ENCODE measurements around the gene GGT6.

GGT6 gene

DNA sequence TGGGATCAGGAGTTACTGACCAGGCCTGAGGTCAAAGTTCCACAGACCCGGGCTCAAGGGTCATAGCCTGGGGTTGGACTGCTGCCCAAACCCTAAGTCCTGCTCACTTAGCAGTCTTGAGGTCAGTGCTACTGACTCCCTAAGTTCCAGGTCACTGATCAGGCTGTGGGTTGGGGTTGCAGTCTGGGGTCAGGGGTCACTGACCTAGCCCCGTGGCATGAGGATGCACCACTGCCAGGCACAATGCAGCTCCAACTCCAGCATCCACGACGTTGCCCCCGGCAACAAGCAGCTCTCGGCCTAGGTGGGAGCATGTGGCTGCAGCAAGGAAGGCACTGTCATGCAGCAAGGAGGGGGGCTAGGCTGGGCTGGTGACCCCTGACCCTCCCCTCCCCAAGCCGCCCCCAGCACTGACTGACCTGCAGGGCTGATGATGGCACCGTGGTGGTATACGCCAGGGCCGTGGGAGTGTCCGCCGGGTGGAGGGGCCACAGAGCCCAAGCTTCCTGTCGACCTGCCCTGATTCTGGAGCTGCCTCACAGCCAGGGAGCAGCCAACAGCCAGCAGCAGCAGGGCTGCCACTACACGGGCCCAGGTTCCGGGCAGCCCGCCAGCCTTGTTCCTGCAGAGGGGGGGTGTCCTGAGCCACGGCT is 1.1 kb downstream of the GGT6 start:
- Histone ChIP-seq H3K4me1 (ENCODE audit: control insufficient read depth, insufficient read depth, low read length) (peaks cover 19% of the 10 kb centered on the region), H3K36me3 (ENCODE audit: control insufficient read depth, insufficient read depth, low read length) (0 out of 2 replicates have a peak, but pooled peaks cover under 1% of the 10 kb centered on the region), H3K9ac (ENCODE audit: low read length) (no peak overlapping the region), H3K4me3 (ENCODE audit: low read depth, low read length) (no peak overlapping the region), H3K9me3 (ENCODE audit: control insufficient read depth, insufficient read depth, low read depth, low read length) (no peaks in the 10 kb centered on the region), H3K27me3 (ENCODE audit: control insufficient read depth, insufficient read depth, low read length) (no peaks in the 10 kb centered on the region), H3K27ac (ENCODE audit: low read depth, low read length) (no peak overlapping the region)

DNA sequence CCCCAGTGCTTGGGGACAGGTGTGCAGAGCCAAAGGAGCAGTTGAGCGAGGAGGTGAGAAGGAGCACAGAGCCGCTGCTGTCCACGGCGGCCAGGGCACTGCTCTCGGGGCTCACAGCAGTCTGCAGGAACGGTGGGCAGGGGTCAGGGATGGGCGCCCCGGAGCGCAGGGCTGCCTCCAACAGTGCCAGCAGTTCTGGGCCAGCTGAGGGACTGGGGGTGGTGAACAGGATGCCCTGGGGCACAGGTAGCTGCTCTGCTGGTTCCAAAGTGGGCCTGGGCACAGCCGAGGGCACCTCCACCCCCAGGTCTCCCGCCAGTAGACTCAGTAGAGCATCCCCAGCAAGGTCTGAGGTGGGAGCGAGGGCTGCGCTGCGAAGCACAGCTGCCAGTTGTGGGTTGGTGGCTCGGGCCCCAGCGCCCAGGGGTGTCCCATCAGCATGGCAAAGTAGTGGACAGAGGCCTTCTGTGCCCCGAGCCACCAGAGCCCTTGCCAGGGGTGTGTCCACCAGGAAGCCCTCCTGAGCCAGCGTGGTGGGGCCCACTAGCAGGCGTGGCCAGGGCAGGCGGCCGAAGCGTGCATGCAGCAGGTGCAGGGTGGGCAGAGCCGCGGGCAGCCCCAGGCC is 1.9 kb downstream of the GGT6 start:
- Histone ChIP-seq H3K36me3 (ENCODE audit: control insufficient read depth, insufficient read depth, low read length) (peaks cover 8% of the 10 kb centered on the region), H3K27me3 (ENCODE audit: control insufficient read depth, insufficient read depth, low read length) (no peaks in the 10 kb centered on the region), H3K4me1 (ENCODE audit: control insufficient read depth, insufficient read depth, low read length) (peaks cover 26% of the 10 kb centered on the region)

DNA sequence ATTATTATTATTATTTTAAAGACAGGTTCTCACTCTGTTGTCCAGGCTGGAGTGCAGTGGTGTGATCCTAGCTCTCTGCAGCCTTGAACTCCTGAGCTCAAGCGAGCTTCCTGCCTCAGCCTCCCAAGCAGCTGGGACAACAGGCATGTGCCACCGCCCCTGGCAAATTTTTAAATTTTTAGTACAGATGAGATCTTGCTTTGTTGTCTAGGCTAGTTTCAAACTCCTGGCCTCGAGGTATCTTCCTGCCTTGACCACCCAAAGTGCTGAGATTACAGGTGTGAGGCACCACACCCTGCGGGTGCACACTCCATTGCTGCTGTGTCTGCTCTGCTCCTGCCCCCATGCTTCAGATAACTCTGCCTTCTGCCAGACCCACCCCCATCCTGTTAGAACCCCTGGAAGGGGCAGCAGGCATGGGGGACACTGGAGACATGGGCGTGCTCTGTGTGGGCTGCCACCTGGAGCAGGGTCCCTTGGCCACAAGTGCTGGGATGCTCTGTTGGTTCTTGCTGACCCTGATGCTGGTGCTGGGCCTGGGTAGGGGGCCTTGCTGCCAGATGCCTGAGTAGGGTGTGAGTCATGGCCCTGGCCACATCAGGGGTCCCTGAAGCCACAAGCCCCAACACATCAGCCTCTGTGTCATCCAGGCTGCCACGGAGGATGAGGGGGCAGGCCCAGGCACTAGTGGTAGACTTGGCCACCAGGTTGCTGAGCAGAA is 2.6 kb downstream of the GGT6 start:
- H3K9ac ChIP-seq (ENCODE audit: low read length): no peak overlapping the region
- H3K27me3 ChIP-seq (ENCODE audit: control insufficient read depth, insufficient read depth, low read length): no peaks in the 10 kb centered on the region
- H3K4me3 ChIP-seq (ENCODE audit: low read depth, low read length): no peak overlapping the region
- H3K27ac ChIP-seq (ENCODE audit: low read depth, low read length): no peak overlapping the region
- peaks cover 26% of the 10 kb centered on the region for H3K4me1 ChIP-seq (ENCODE audit: control insufficient read depth, insufficient read depth, low read length)
- peaks cover 14% of the 10 kb centered on the region for H3K36me3 ChIP-seq (ENCODE audit: control insufficient read depth, insufficient read depth, low read length)
- H3K9me3 ChIP-seq (ENCODE audit: control insufficient read depth, insufficient read depth, low read depth, low read length): no peaks in the 10 kb centered on the region

More for the DNA sequence above, 1.9 kb downstream of the GGT6 start:
- no peaks in the 10 kb centered on the region for H3K9me3 ChIP-seq (ENCODE audit: control insufficient read depth, insufficient read depth, low read depth, low read length)
- H3K9ac ChIP-seq (ENCODE audit: low read length): no peak overlapping the region
- H3K27ac ChIP-seq (ENCODE audit: low read depth, low read length): no peak overlapping the region
- no peak overlapping the region for H3K4me3 ChIP-seq (ENCODE audit: low read depth, low read length)

DNA sequence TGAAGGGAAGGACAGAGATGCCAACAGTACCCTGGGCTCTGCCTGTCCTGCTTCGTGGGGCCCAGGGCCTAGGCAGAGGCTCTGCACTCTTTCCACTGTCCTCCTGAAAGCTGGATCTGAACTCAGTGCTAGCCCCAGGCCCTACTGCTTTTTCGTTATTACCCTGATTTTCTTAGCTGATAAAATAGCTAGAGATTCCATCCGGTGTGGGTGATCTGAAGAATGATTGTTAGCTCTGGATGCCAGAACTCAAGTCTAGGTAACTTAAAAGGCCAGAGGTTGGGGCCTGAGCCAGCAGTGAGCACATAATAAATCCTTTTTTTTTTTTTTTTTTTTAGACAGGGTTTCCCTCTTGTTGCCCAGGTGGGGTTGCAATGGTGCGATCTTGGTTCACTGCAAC is 3.4 kb downstream of the GGT6 start:
- Histone ChIP-seq H3K9ac (ENCODE audit: low read length) (no peak overlapping the region), H3K27ac (ENCODE audit: low read depth, low read length) (no peak overlapping the region), H3K9me3 (ENCODE audit: control insufficient read depth, insufficient read depth, low read depth, low read length) (no peaks in the 10 kb centered on the region), H3K4me3 (ENCODE audit: low read depth, low read length) (no peak overlapping the region), H3K36me3 (ENCODE audit: control insufficient read depth, insufficient read depth, low read length) (peaks cover 22% of the 10 kb centered on the region), H3K4me1 (ENCODE audit: control insufficient read depth, insufficient read depth, low read length) (peaks cover 26% of the 10 kb centered on the region), H3K27me3 (ENCODE audit: control insufficient read depth, insufficient read depth, low read length) (no peaks in the 10 kb centered on the region)

DNA sequence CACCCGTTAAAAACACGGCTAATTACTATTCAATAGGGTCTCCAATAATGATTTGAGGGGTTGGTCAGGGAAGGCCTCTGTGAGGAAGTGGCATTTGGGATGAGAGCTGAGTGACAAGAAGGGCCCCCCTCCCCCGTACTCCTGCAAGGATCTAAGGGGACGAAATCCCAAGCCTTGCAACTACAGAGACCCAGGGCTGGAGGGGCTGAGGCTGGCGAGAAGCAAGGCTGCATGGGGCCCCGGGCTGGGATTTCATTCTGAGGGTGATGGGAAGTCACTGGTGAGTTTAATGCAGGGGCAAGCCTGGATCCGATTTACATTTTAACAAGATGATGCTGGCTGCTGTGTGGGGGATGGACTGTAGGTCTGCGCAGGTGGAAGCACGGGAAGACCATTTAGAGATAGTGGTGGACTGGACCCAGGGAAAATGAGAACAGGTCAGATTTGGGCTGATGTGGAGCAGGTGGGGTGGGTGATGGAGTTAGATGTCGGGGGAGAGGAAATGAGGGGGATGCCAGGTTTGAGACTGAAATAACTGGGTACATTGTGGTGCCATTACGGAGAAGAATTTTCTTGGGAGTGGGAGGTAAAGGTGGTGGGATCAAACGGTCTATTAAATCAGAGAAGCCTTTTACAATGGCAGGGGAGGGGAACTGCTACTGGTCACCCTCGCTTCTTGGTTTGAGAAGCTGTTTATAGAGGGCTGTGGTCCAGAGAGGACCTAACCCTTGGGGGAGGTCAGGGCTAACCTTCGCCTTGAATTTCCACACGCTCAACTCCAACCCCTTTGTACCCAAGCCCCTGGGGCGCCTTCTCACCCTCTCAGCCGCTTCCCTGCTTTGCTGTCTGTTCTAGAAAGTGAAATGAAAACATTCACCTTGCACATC is 4.3 kb downstream of the GGT6 start:
- H3K4me3 ChIP-seq (ENCODE audit: low read depth, low read length): peak overlapping the region; percentile 83
- H3K27ac ChIP-seq (ENCODE audit: low read depth, low read length): peak overlapping the region; percentile 33; the same call in 1 of the 2 replicates

DNA sequence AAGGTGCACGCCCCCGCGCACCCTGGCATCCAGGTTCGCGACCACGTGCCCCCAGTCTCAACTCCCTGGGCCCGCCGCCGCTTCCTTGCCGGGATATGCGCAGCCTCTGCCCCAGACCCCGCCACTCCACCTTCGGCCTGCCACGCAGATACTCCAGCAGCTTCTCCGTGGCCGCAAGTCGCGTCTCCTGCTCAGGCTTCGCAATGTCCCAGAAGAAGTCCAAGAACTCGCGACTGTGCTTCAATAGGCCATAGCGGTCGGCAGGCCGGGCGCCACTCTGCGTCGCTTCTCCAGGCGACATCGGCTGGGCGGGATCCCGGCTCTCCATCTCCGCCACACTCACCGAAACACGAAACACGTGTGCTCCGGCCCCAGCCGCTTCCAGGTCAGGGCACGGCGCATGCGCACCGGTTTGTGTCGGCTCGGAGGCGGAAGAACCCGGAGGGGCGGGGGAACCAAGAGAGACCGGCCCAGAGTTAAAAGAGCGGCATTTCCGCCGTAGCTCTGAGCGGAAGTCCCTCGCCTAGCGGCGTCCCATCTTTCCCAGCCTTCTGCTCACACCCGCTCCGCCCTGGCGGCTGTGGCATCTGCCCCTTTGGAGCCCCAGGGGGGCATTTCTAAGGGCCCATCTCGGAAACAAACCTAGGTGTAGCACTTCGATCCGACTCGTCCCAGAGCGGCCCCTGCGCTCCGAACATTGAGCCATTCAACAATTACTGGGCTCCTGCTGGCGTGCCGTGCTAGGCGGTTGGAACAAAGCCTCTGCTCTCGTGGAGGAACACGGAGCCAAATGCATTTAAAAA is 5.2 kb downstream of the GGT6 start, which contains the start of gene MYBBP1A:
MYBBP1A (minus strand) TSS at position 388 of the 803 bp plus-strand sequence; CDS start at position 328, 60 bp downstream.
- peaks cover 40% of the 10 kb centered on the region for H3K36me3 ChIP-seq (ENCODE audit: control insufficient read depth, insufficient read depth, low read length)
- no peaks in the 10 kb centered on the region for H3K9me3 ChIP-seq (ENCODE audit: control insufficient read depth, insufficient read depth, low read depth, low read length)
- peak within 1 kb of the TSS; percentile 33 for H3K27ac ChIP-seq (ENCODE audit: low read depth, low read length)
- peak within 1 kb of the TSS; percentile 83 for H3K4me3 ChIP-seq (ENCODE audit: low read depth, low read length)
- H3K9ac ChIP-seq (ENCODE audit: low read length): peak within 1 kb of the TSS; percentile 84
- peaks cover 22% of the 10 kb centered on the region for H3K4me1 ChIP-seq (ENCODE audit: control insufficient read depth, insufficient read depth, low read length)
- H3K27me3 ChIP-seq (ENCODE audit: control insufficient read depth, insufficient read depth, low read length): no peaks in the 10 kb centered on the region

More for the DNA sequence above, 4.3 kb downstream of the GGT6 start:
- Histone ChIP-seq H3K9ac (ENCODE audit: low read length) (peak overlapping the region; percentile 84), H3K27me3 (ENCODE audit: control insufficient read depth, insufficient read depth, low read length) (no peaks in the 10 kb centered on the region), H3K4me1 (ENCODE audit: control insufficient read depth, insufficient read depth, low read length) (peaks cover 26% of the 10 kb centered on the region), H3K9me3 (ENCODE audit: control insufficient read depth, insufficient read depth, low read depth, low read length) (no peaks in the 10 kb centered on the region), H3K36me3 (ENCODE audit: control insufficient read depth, insufficient read depth, low read length) (peaks cover 31% of the 10 kb centered on the region)

DNA sequence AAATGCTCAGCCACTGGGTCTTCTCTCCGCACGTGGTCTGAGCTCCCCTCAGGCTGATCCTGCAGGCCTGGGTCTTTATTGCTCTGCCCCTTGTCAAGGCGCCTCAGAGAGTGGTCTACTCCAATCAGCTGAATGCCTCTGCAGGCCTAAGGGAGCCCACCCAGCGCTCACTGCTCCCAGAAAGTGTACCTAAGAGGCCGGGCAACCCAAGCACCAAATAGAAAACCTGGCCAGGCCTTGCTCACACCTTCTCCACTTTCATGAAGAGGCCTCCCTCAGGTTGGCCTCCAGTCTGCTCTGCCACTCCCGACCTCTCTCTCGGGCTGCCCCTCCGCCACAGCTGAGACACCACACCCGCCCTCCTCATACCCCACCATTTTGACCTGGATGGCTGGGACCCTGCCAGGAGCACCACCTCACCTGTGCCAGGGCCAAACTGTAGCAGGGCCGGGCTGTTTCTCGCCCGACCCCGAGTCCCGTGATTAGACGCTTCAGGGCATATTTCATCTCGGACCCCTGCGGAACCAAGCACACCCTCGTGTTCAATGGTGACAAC is 5.9 kb downstream of the GGT6 start:
- Histone ChIP-seq H3K4me3 (ENCODE audit: low read depth, low read length) (peak overlapping the region; percentile 83), H3K4me1 (ENCODE audit: control insufficient read depth, insufficient read depth, low read length) (peaks cover 19% of the 10 kb centered on the region), H3K36me3 (ENCODE audit: control insufficient read depth, insufficient read depth, low read length) (peaks cover 47% of the 10 kb centered on the region), H3K9ac (ENCODE audit: low read length) (peak overlapping the region; percentile 84), H3K27ac (ENCODE audit: low read depth, low read length) (peak overlapping the region; percentile 28), H3K27me3 (ENCODE audit: control insufficient read depth, insufficient read depth, low read length) (no peaks in the 10 kb centered on the region), H3K9me3 (ENCODE audit: control insufficient read depth, insufficient read depth, low read depth, low read length) (no peaks in the 10 kb centered on the region)

DNA sequence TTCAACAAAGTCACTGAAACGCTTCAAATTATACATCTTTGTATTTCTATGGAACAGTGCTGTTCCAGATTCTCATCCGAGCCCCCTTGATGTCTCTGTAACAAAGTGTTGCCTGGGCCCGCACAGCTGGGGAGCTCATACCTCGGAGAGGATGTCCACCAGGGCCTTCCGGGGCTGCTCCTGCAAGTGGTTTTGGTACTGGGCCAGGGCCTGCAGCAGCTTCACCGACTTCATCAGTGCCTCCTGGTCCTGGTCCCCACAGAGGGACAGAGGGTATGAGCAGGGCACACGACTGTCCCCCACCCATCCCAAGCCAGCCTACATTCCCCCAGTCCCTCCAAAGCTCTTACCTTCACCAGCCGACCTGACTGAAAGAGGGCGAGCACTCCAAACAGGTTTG is 6.7 kb downstream of the GGT6 start:
- no peak overlapping the region for H3K9ac ChIP-seq (ENCODE audit: low read length)
- H3K36me3 ChIP-seq (ENCODE audit: control insufficient read depth, insufficient read depth, low read length): peaks cover 56% of the 10 kb centered on the region
- H3K4me1 ChIP-seq (ENCODE audit: control insufficient read depth, insufficient read depth, low read length): peaks cover 22% of the 10 kb centered on the region
- no peaks in the 10 kb centered on the region for H3K27me3 ChIP-seq (ENCODE audit: control insufficient read depth, insufficient read depth, low read length)
- H3K9me3 ChIP-seq (ENCODE audit: control insufficient read depth, insufficient read depth, low read depth, low read length): no peaks in the 10 kb centered on the region
- H3K4me3 ChIP-seq (ENCODE audit: low read depth, low read length): peak overlapping the region; percentile 83
- H3K27ac ChIP-seq (ENCODE audit: low read depth, low read length): no peak overlapping the region

DNA sequence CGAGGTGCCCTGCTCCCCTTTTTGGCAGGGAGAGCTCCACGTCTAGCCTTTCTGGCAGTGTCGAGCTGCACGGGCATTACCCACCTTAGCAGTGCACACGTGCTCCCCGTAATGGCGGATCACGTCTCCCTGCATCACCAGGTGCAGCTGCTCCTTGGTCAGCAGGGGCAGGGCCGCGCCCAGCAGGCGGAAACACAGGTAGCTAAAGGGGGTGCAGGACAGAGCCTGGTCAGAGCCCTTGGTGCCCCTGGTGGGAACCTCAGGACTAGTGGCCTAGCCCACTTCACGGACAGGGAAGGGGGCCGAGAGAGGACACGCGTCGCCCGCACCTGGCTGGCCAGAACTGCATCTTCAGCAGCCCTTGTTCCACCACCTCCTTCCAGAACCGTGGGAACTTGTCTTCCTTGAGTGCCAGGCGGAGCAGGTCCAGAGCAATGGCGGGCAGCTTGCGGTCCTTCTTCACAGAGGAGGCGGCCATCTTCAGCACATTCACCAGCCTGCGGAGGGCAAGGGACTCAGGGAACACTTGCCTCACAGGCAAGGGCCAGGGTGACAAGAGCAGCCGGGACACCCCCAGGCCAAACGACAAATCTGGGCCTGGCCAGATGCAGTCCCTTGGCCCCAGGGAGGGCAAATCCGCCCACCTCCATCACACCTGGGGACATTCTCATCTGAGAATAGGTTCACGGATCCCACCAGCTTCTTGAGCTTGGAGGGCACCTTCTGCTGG is 8.4 kb downstream of the GGT6 start:
- Histone ChIP-seq H3K9me3 (ENCODE audit: control insufficient read depth, insufficient read depth, low read depth, low read length) (no peaks in the 10 kb centered on the region), H3K27me3 (ENCODE audit: control insufficient read depth, insufficient read depth, low read length) (no peaks in the 10 kb centered on the region), H3K4me3 (ENCODE audit: low read depth, low read length) (no peak overlapping the region), H3K9ac (ENCODE audit: low read length) (no peak overlapping the region), H3K27ac (ENCODE audit: low read depth, low read length) (no peak overlapping the region), H3K4me1 (ENCODE audit: control insufficient read depth, insufficient read depth, low read length) (peaks cover 22% of the 10 kb centered on the region), H3K36me3 (ENCODE audit: control insufficient read depth, insufficient read depth, low read length) (peaks cover 73% of the 10 kb centered on the region)
